Measurements from ENCODE around the gene ROBO1. TPM values are rescaled to one million over a fixed set of nuclear protein-coding genes. Genes with fewer than 3 reads are reported as not detected.
A peak's percentile ranks its signal among the peaks of the same experiment; 100 is the strongest.

Gene ROBO1
- total and polyA plus RNA-seq, 2 experiments from 2014 or later: 29.3 to 171 TPM

DNA sequence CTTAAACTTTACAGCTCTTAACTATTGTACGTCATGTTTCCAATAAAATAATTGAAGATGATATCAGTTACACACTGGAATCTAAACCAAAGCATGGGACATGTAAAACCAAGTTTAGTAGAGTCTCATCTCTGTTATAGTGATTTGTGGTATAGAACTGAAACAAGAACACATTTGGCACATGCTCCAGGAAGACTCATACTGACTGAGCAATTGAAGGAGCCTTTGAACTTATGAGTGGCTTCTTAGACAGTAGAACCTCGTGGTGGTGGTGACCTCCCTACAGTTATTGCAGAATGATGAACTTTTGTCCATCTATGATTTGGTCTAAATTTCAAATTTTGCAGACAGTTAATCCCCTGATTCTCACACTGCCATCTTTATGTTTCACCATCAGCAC lies 729.7 kb downstream of the ROBO1 start:
- Histone ChIP-seq H3K4me1 (ENCODE audit: low read depth) (no peaks in the 10 kb centered on the region), H3K36me3 (no peaks in the 10 kb centered on the region), H3K4me3 (no peak overlapping the region), H3K9me3 (ENCODE audit: low read depth) (no peaks in the 10 kb centered on the region), H3K27ac (no peak overlapping the region), H3K27me3 (no peaks in the 10 kb centered on the region)
- no peak for DNase-seq (ENCODE audit: low read depth in 1 of 2, low spot score in 1 of 2)
- TF ChIP-seq, protein P1, sequence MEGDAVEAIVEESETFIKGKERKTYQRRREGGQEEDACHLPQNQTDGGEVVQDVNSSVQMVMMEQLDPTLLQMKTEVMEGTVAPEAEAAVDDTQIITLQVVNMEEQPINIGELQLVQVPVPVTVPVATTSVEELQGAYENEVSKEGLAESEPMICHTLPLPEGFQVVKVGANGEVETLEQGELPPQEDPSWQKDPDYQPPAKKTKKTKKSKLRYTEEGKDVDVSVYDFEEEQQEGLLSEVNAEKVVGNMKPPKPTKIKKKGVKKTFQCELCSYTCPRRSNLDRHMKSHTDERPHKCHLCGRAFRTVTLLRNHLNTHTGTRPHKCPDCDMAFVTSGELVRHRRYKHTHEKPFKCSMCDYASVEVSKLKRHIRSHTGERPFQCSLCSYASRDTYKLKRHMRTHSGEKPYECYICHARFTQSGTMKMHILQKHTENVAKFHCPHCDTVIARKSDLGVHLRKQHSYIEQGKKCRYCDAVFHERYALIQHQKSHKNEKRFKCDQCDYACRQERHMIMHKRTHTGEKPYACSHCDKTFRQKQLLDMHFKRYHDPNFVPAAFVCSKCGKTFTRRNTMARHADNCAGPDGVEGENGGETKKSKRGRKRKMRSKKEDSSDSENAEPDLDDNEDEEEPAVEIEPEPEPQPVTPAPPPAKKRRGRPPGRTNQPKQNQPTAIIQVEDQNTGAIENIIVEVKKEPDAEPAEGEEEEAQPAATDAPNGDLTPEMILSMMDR (IDR thresholded peaks at IDR 0.05; ENCODE audit: low read depth, low read length): no peak

DNA sequence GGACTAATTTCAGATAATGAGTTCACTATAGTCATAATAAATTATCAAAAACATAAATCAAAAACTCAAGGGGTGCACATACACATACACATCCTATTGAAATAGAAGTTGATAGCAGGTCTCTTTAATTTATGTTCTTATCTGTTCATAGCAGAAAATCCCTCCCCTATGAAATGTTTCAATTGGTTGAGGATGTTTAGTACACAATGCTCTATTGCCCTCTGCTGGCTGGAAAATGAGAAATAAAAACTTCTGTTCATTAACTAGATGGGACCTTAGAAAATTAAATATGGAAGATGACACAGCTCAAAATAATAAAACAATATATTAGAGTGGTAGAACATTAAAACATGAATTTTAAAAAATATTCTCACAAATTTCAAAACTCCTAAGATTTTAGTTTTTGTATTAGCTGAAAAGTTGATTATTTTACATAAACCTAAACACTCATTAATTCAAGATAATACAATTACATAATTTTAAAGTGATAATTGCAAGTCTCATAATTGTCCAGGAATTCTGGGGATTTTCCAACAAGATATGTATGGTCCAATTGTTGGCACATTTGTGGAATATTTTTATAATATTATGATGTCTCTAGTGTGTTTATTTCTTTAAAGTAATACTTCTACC lies 735.0 kb downstream of the ROBO1 start:
- TF ChIP-seq, protein P1 (IDR thresholded peaks at IDR 0.05; ENCODE audit: low read depth, low read length): peak; percentile 57
- Histone ChIP-seq H3K36me3 (no peaks in the 10 kb centered on the region), H3K9me3 (ENCODE audit: low read depth) (no peaks in the 10 kb centered on the region), H3K27ac (no peak overlapping the region), H3K4me1 (ENCODE audit: low read depth) (no peaks in the 10 kb centered on the region), H3K27me3 (no peaks in the 10 kb centered on the region), H3K4me3 (no peak overlapping the region)
- peak; percentile 74 to 75 for DNase-seq (ENCODE audit: low read depth in 1 of 2, low spot score in 1 of 2)

DNA sequence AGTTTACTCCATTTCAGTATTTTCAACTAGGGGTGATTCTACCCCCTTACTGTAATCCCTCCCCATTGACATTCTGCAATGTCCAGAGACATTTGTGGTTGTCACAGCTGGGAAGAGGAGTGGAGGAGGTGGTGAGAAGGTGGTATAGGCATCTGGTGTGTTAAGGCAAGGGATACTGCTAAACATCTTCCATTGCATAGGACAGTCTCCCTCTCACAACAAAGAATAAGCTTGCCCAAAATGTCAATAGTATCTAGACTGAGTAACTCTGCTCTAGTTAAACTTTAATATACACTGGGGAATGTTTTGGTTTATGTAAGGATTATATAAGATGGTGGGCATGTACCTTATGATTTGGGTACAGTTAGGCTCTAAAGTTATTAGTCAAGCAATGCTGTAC lies 737.6 kb downstream of the ROBO1 start:
- Histone ChIP-seq H3K4me1 (ENCODE audit: low read depth) (no peaks in the 10 kb centered on the region), H3K9me3 (ENCODE audit: low read depth) (no peaks in the 10 kb centered on the region), H3K27ac (no peak overlapping the region), H3K36me3 (no peaks in the 10 kb centered on the region), H3K4me3 (no peak overlapping the region), H3K27me3 (no peaks in the 10 kb centered on the region)
- TF ChIP-seq, protein P1 (IDR thresholded peaks at IDR 0.05; ENCODE audit: low read depth, low read length): no peak
- no peak for DNase-seq (ENCODE audit: low read depth in 1 of 2, low spot score in 1 of 2)

DNA sequence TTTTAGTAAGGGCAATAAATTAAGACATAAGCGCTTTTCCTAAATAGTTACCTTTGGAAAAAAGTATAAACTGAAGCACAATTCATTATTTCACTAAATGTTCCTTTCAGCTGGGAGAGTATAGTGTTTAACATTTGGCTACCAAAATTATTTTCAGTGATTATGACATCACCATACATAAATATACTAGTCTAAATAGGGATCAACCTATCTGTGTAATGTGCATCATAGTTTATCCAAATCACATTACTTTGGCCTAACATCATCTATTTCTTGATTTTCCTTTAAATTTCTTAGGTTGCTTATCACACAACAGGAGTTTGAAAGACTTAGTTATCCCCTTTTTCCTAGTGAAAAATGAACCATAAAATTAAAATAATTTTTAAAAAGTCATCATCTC lies 738.9 kb downstream of the ROBO1 start:
- Histone ChIP-seq H3K27me3 (no peaks in the 10 kb centered on the region), H3K27ac (no peak overlapping the region), H3K9me3 (ENCODE audit: low read depth) (no peaks in the 10 kb centered on the region), H3K4me1 (ENCODE audit: low read depth) (no peaks in the 10 kb centered on the region), H3K36me3 (no peaks in the 10 kb centered on the region), H3K4me3 (no peak overlapping the region)
- DNase-seq (ENCODE audit: low read depth in 1 of 2, low spot score in 1 of 2): no peak
- TF ChIP-seq, protein P1 (IDR thresholded peaks at IDR 0.05; ENCODE audit: low read depth, low read length): no peak

DNA sequence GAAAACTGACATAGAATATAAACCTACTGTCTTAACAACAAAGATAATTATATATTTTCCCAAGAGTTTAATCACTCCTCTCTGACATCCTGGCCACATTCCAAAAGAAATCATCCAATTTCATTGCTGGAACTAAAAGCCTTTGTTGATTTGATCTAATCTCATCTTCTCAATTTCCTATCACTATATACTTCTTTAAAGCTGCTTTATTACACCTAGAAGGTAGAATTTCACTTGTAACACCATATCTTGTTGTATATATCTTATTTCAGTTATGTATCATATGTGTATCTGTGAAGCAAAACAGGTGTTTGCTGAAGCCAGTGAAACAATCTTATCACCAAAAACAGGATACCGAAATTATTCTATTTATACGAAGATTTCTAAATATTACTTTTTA lies 740.2 kb downstream of the ROBO1 start:
- Histone ChIP-seq H3K4me3 (no peak overlapping the region), H3K9me3 (ENCODE audit: low read depth) (no peaks in the 10 kb centered on the region), H3K27ac (no peak overlapping the region), H3K27me3 (no peaks in the 10 kb centered on the region), H3K36me3 (no peaks in the 10 kb centered on the region), H3K4me1 (ENCODE audit: low read depth) (no peaks in the 10 kb centered on the region)
- TF ChIP-seq, protein P1 (IDR thresholded peaks at IDR 0.05; ENCODE audit: low read depth, low read length): no peak
- DNase-seq (ENCODE audit: low read depth in 1 of 2, low spot score in 1 of 2): no peak

DNA sequence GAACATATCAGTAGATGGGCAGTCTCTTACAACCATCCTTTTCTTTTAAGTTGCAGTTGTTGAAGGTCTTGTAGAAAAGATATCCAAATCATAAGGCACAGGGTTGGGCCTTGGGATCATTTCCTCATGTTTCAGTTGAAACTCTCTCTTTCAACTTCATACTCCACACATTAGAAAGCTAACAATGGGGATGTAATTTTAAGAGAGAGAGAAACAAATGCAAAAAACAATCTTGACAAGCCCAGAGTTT lies 747.9 kb downstream of the ROBO1 start:
- TF ChIP-seq, protein P1 (IDR thresholded peaks at IDR 0.05; ENCODE audit: low read depth, low read length): no peak
- DNase-seq (ENCODE audit: low read depth in 1 of 2, low spot score in 1 of 2): no peak
- Histone ChIP-seq H3K9me3 (ENCODE audit: low read depth) (no peaks in the 10 kb centered on the region), H3K27ac (no peak overlapping the region), H3K36me3 (no peaks in the 10 kb centered on the region), H3K4me1 (ENCODE audit: low read depth) (peaks cover 22% of the 10 kb centered on the region), H3K4me3 (peak overlapping the region; percentile 83), H3K27me3 (no peaks in the 10 kb centered on the region)

Measured in cardiac muscle cell (in vitro differentiated cells and primary cell).